Measurements from ENCODE around the gene SLC39A6.

SLC39A6 gene

GRCh38 chr18:36132756-36133155 is 3.6 kb upstream of the SLC39A6 start:
- TF ChIP-seq, protein P1, sequence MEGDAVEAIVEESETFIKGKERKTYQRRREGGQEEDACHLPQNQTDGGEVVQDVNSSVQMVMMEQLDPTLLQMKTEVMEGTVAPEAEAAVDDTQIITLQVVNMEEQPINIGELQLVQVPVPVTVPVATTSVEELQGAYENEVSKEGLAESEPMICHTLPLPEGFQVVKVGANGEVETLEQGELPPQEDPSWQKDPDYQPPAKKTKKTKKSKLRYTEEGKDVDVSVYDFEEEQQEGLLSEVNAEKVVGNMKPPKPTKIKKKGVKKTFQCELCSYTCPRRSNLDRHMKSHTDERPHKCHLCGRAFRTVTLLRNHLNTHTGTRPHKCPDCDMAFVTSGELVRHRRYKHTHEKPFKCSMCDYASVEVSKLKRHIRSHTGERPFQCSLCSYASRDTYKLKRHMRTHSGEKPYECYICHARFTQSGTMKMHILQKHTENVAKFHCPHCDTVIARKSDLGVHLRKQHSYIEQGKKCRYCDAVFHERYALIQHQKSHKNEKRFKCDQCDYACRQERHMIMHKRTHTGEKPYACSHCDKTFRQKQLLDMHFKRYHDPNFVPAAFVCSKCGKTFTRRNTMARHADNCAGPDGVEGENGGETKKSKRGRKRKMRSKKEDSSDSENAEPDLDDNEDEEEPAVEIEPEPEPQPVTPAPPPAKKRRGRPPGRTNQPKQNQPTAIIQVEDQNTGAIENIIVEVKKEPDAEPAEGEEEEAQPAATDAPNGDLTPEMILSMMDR (conservative IDR thresholded peaks at IDR 0.05) = no peak
- H3K27ac ChIP-seq = peak overlapping the region; percentile 99; the same call in 1 of the 2 replicates

DNA sequence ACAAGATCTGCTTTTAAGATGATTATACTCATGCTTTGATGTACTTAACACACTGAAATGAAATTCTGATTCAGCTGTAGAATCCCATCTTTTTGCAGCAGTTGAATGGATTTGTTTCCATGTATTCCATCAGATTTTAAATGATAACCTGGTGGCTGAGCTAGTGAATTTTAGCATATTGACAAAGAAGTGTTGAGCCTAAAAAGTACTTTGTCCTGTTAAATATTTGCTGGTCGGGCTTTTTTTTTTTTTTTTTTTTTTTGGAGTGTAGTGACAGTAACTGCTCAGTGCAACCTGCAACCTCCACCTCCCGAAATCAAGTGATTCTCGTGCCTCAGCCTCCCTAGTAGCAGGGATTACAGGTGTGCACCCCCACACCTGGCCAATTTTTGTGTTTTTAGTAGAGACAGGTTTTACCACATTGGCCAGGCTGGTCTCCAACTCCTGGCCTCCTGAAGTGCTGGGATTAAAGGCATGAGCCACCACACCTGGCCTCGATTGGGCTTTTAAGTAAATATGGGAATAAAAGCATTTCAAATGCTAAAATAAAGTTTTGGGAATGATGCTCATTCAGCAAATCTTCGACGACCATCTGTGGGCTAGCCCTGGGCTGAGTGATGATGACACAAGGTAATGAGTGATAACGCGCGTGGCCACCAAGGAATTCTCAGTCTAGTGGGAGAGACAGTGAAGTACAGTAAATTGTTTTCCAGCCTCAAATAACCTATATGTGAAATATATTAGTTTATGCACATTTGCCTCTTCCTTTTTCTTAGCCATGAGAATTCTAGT is 2.7 kb upstream of the SLC39A6 start:
- TF ChIP-seq, protein P1 (conservative IDR thresholded peaks at IDR 0.05) = no peak
- peak overlapping the region; percentile 99 for H3K27ac ChIP-seq

GRCh38 chr18:36130883-36131653 is 1.9 kb upstream of the SLC39A6 start:
- H3K27ac ChIP-seq = peak overlapping the region; percentile 99
- TF ChIP-seq, protein P1 (conservative IDR thresholded peaks at IDR 0.05) = no peak

- TF ChIP-seq, protein P1 (conservative IDR thresholded peaks at IDR 0.05) = no peak
- peak overlapping the region; percentile 99 for H3K27ac ChIP-seq
These were observed 1.1 kb upstream of the SLC39A6 start for GRCh38 chr18:36130039-36130831.

DNA sequence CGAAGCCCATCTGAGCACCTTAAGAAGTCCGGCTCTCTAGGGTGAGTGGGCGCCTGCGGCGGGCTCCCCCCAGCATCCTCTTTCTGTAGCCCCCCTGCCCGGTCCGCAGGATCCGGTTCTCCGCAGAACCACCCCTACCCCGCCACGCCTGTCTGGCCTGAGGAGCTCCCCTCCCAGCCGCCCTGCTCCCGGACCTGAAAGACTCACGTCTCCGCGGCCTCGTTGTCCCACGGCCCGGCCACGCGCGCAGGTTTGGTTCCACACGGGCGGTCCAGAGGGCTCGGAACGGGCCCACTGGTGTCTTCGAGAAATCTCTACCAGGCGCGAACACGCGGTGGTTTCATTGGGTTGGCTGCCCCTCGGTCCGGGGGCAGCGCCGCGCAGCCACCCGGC is 237 bp downstream of the SLC39A6 start:
- TF ChIP-seq, protein P1 (conservative IDR thresholded peaks at IDR 0.05) = no peak
- H3K27ac ChIP-seq = peak overlapping the region; percentile 99

DNA sequence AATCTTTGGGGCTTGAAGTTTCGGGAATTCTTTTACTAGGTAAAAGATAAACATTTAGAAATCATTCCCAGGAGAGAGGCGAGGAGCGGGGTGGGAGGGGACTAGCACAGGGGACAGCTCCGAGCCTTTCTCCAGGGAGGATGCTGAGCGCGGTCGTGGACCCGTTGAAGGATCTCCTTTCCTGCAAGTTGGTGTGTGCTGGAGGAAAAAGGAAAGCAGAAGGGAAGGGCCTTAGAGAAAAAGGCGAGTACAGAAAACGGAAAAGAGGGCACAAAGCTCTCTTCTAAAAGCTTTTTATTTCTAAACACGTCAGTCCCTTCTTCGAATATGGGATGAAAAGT is 640 bp downstream of the SLC39A6 start:
- H3K27ac ChIP-seq = peak overlapping the region; percentile 99
- TF ChIP-seq, protein P1 (conservative IDR thresholded peaks at IDR 0.05) = no peak

Data from VCaP (cell line).